HEK293 (cell line): ENCODE data around the gene UCKL1.

Experiments
- CTCF ChIP-seq: fragments of 450-650 bp; formaldehyde crosslinking; IDR thresholded peaks from 2 replicates; pipeline ENCODE4 v1.5.1; 2016; ENCODE audit warnings: missing biosample characterization, missing genetic modification characterization
- ELK4 ChIP-seq: IDR thresholded peaks from 2 replicates; pipeline ENCODE4 v1.6.1; 2011; ENCODE audit warnings: mild to moderate bottlenecking, low read depth, low read length, borderline replicate concordance
- KLF8 ChIP-seq: fragments of 450-650 bp; formaldehyde crosslinking; IDR thresholded peaks from 2 replicates; pipeline ENCODE4 v1.5.1; 2016; ENCODE audit warnings: missing biosample characterization, missing genetic modification characterization
- OSR2 ChIP-seq: fragments of 450-650 bp; formaldehyde crosslinking; IDR thresholded peaks from 2 replicates; pipeline ENCODE4 v1.5.1; 2016; ENCODE audit warnings: missing biosample characterization, missing genetic modification characterization
- SP2 ChIP-seq: fragments of 450-650 bp; formaldehyde crosslinking; IDR thresholded peaks from 2 replicates; pipeline ENCODE4 v1.5.1; 2016; ENCODE audit warnings: missing biosample characterization, missing genetic modification characterization
- SP7 ChIP-seq: fragments of 450-650 bp; formaldehyde crosslinking; IDR thresholded peaks from 2 replicates; pipeline ENCODE4 v1.5.1; 2016; ENCODE audit warnings: missing biosample characterization, missing genetic modification characterization
- TRIM28 ChIP-seq: IDR thresholded peaks from 2 replicates; pipeline ENCODE4 v1.6.1; 2011; ENCODE audit warnings: low read length, control low read depth, borderline replicate concordance
- TSHZ1 ChIP-seq: fragments of 450-650 bp; formaldehyde crosslinking; IDR thresholded peaks from 2 replicates; pipeline ENCODE4 v1.5.1; 2016; ENCODE audit warnings: missing biosample characterization, missing genetic modification characterization, borderline replicate concordance
- YY2 ChIP-seq: fragments of 450-650 bp; formaldehyde crosslinking; IDR thresholded peaks from 2 replicates; pipeline ENCODE4 v1.5.1; 2016; ENCODE audit warnings: missing biosample characterization, missing genetic modification characterization
- ZBTB20 ChIP-seq: fragments of 450-650 bp; formaldehyde crosslinking; IDR thresholded peaks from 2 replicates; pipeline ENCODE4 v1.5.1; 2016; ENCODE audit warnings: missing biosample characterization, missing genetic modification characterization
- ZBTB49 ChIP-seq: fragments of 450-650 bp; formaldehyde crosslinking; IDR thresholded peaks from 2 replicates; pipeline ENCODE4 v1.5.1; 2016; ENCODE audit warnings: missing biosample characterization, missing genetic modification characterization, low read depth
- ZIC2 ChIP-seq: fragments of 450-650 bp; formaldehyde crosslinking; IDR thresholded peaks from 2 replicates; pipeline ENCODE4 v1.5.1; 2016; ENCODE audit warnings: missing biosample characterization, missing genetic modification characterization
- ZNF114 ChIP-seq: fragments of 450-650 bp; formaldehyde crosslinking; IDR thresholded peaks from 2 replicates; pipeline ENCODE4 v1.5.0; 2017; ENCODE audit warnings: missing biosample characterization, missing genetic modification characterization
- ZNF132 ChIP-seq: fragments of 450-650 bp; formaldehyde crosslinking; IDR thresholded peaks from 2 replicates; pipeline ENCODE4 v1.5.1; 2017; ENCODE audit warnings: missing biosample characterization, missing genetic modification characterization, borderline replicate concordance
- ZNF138 ChIP-seq: fragments of 450-650 bp; formaldehyde crosslinking; IDR thresholded peaks from 2 replicates; pipeline ENCODE4 v1.5.1; 2016; ENCODE audit warnings: missing biosample characterization, missing genetic modification characterization, borderline replicate concordance
- ZNF155 ChIP-seq: fragments of 450-650 bp; formaldehyde crosslinking; IDR thresholded peaks from 2 replicates; pipeline ENCODE4 v1.5.1; 2016; ENCODE audit warnings: missing biosample characterization, missing genetic modification characterization
- ZNF274 ChIP-seq, 2 experiments: fragments of 200-500 bp in 1 of 2; fragments of 450-650 bp in 1 of 2; sonication (Bioruptor generic) in 1 of 2; formaldehyde crosslinking in 1 of 2; IDR thresholded peaks; 2 replicates each; pipeline versions ENCODE4 v1.5.1 to v1.6.1; 2014 to 2016; ENCODE audit warnings: borderline replicate concordance in 1 of 2, inconsistent platforms in 1 of 2, low read length in 1 of 2, missing biosample characterization in 1 of 2, missing genetic modification characterization in 1 of 2
- ZNF354C ChIP-seq: fragments of 450-650 bp; formaldehyde crosslinking; IDR thresholded peaks from 2 replicates; pipeline ENCODE4 v1.5.1; 2016; ENCODE audit warnings: missing biosample characterization, missing genetic modification characterization, low read depth, borderline replicate concordance
- ZNF37A ChIP-seq: fragments of 450-650 bp; IDR thresholded peaks from 2 replicates; pipeline ENCODE4 v1.5.1; 2018; ENCODE audit warnings: missing biosample characterization, missing genetic modification characterization
- ZNF404 ChIP-seq: fragments of 450-650 bp; formaldehyde crosslinking; IDR thresholded peaks from 2 replicates; pipeline ENCODE4 v1.5.1; 2017; ENCODE audit warnings: missing biosample characterization, missing genetic modification characterization
- ZNF48 ChIP-seq: fragments of 450-650 bp; formaldehyde crosslinking; IDR thresholded peaks from 2 replicates; pipeline ENCODE4 v1.5.1; 2016; ENCODE audit warnings: missing biosample characterization, missing genetic modification characterization
- ZNF530 ChIP-seq: fragments of 450-650 bp; formaldehyde crosslinking; IDR thresholded peaks from 2 replicates; pipeline ENCODE4 v1.5.1; 2016; ENCODE audit warnings: low read depth, missing biosample characterization, missing genetic modification characterization
- ZNF548 ChIP-seq: fragments of 450-650 bp; formaldehyde crosslinking; IDR thresholded peaks from 2 replicates; pipeline ENCODE4 v1.5.1; 2016; ENCODE audit warnings: missing biosample characterization, missing genetic modification characterization
- ZNF549 ChIP-seq: fragments of 450-650 bp; IDR thresholded peaks from 2 replicates; pipeline ENCODE4 v1.5.1; 2018; ENCODE audit warnings: missing biosample characterization, missing genetic modification characterization, mild to moderate bottlenecking, inconsistent platforms, moderate library complexity
- ZNF558 ChIP-seq: fragments of 450-650 bp; formaldehyde crosslinking; IDR thresholded peaks from 2 replicates; pipeline ENCODE4 v1.5.1; 2016; ENCODE audit warnings: missing biosample characterization, missing genetic modification characterization
- ZNF596 ChIP-seq: fragments of 450-650 bp; IDR thresholded peaks from 2 replicates; pipeline ENCODE4 v1.5.0; 2018; ENCODE audit warnings: missing biosample characterization, mild to moderate bottlenecking, missing genetic modification characterization, moderate library complexity
- ZNF623 ChIP-seq: fragments of 450-650 bp; formaldehyde crosslinking; IDR thresholded peaks from 2 replicates; pipeline ENCODE4 v1.5.1; 2016; ENCODE audit warnings: missing biosample characterization, missing genetic modification characterization
- ZNF629 ChIP-seq: fragments of 450-650 bp; formaldehyde crosslinking; IDR thresholded peaks from 2 replicates; pipeline ENCODE4 v1.5.1; 2017; ENCODE audit warnings: missing biosample characterization, missing genetic modification characterization
- ZSCAN23 ChIP-seq: fragments of 450-650 bp; formaldehyde crosslinking; IDR thresholded peaks from 2 replicates; pipeline ENCODE4 v1.5.1; 2016; ENCODE audit warnings: missing biosample characterization, missing genetic modification characterization

The UCKL1 gene

GRCh38 chr20:63980806-63981728 is 24.9 kb upstream of the UCKL1 start, which contains the start of gene PRPF6 (continued):
- TF ChIP-seq ZNF37A (tag by site-specific recombination) (no peak), TSHZ1 (tag by site-specific recombination) (no peak), ZNF558 (tag by site-specific recombination) (no peak), ZNF623 (no peak), KLF8 (tag by site-specific recombination) (peak; percentile 85), ZNF354C (tag by site-specific recombination) (no peak), ZBTB20 (peak; percentile 37; the same call in 1 of the 2 replicates), ZIC2 (tag by site-specific recombination) (no peak), ZNF48 (no peak), ZBTB49 (no peak), ZNF155 (tag by site-specific recombination) (no peak), ZNF114 (no peak), ZNF596 (tag by site-specific recombination) (no peak), ZNF132 (tag by site-specific recombination) (no peak), ZNF549 (no peak), ZNF530 (tag by site-specific recombination) (no peak), ZNF629 (tag by site-specific recombination) (peak; percentile 97), CTCF (tag by site-specific recombination) (peak; percentile 100), ZNF548 (tag by site-specific recombination) (no peak), YY2 (tag by site-specific recombination) (0 out of 2 replicates have a peak, but pooled peaks have one; percentile 5), ZNF274 (IDR thresholded peaks at IDR 0.05; ENCODE audit: low read length) (no peak), ZNF274 (tag by site-specific recombination; IDR thresholded peaks at IDR 0.05; ENCODE audit: borderline replicate concordance) (no peak), OSR2 (tag by site-specific recombination) (no peak), ELK4 (no peak; the same call in 1 of the 2 replicates), TRIM28 (no peak), ZNF404 (tag by site-specific recombination) (no peak), ZNF138 (tag by site-specific recombination) (no peak), ZSCAN23 (tag by site-specific recombination) (0 out of 2 replicates have a peak, but pooled peaks have one; percentile 35), SP7 (peak; percentile 70), SP2 (tag by site-specific recombination) (peak; percentile 97)
